Body of pancreas (tissue), 4 donors: ENCODE measurements around the gene EML5.

Source experiments
- POLR2A ChIP-seq, 3 donors: fragments of 450-650 bp; IDR thresholded peaks; one replicate each; pipeline ENCODE4 v1.6.1; 2016; ENCODE audit warnings: antibody characterized with exemption in 3 of 3, mild to moderate bottlenecking in 2 of 3
- TF ChIP-seq, protein P1 (sequence below), 7 experiments: fragments of 450-650 bp in 4 of 7; fragments of 200-600 bp in 3 of 7; sonication (generic) in 3 of 7; IDR thresholded peaks; one replicate each; pipeline ENCODE4 v1.5.1; 2016 to 2019; ENCODE audit warnings: antibody characterized with exemption in 7 of 7

DNA sequence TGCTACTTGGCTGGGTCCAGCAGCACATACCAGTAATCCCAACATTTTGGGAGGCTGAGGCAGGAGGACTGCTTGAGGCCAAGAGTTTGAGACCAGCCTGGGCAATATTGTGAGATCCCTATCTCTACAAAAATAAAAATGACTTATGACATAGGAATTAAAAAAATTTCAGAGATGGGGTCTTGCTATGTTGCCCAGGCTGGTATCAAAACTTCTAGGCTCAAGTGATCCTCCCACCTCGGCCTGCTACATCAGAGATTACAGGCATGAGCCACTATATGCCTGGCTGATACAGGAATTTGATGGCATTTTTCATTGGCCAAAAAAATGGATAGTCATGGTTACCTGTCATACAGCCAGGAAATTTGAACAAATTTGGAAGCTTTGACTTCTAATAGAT lies 175.3 kb downstream of the EML5 start:
- TF ChIP-seq, protein P1, sequence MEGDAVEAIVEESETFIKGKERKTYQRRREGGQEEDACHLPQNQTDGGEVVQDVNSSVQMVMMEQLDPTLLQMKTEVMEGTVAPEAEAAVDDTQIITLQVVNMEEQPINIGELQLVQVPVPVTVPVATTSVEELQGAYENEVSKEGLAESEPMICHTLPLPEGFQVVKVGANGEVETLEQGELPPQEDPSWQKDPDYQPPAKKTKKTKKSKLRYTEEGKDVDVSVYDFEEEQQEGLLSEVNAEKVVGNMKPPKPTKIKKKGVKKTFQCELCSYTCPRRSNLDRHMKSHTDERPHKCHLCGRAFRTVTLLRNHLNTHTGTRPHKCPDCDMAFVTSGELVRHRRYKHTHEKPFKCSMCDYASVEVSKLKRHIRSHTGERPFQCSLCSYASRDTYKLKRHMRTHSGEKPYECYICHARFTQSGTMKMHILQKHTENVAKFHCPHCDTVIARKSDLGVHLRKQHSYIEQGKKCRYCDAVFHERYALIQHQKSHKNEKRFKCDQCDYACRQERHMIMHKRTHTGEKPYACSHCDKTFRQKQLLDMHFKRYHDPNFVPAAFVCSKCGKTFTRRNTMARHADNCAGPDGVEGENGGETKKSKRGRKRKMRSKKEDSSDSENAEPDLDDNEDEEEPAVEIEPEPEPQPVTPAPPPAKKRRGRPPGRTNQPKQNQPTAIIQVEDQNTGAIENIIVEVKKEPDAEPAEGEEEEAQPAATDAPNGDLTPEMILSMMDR (IDR thresholded peaks at IDR 0.05): no peak
- TF ChIP-seq POLR2A (IDR thresholded peaks at IDR 0.05): no peak
